K562 (cell line): Measurements from ENCODE around the gene S1PR1. TPM values are rescaled to one million over a fixed set of nuclear protein-coding genes. Genes with fewer than 3 reads are reported as not detected.

Experiments
- ATAC-seq: fragments of 200-7000 bp; cut with Tn5 transposase; 3 replicates; pipeline ENCODE4 v1.9.1; 2020; ENCODE audit warnings: moderate library complexity
- BruUV-seq: library from RNA; stranded (reverse); fragments of 400-500 nt; replicated peaks from 2 replicates; lab custom pipeline; 2021; lab: Mats Ljungman, UMichigan
- CTCF ChIA-PET: fragments of 300-600 bp; formaldehyde crosslinking; extraction: SDS; loops from one replicate; lab custom pipeline; 2021; ENCODE audit warnings: low intra/inter-chr PET ratio; lab: Yijun Ruan, JAX
- POLR2A ChIA-PET: fragments of 300-600, 350-650 bp; sonication (Branson Sonifier 250); formaldehyde crosslinking; extraction: SDS; loops from one replicate; lab custom pipeline; 2021; ENCODE audit warnings: antibody characterized with exemption, inconsistent platforms; lab: Yijun Ruan, JAX
- DNase-seq, 4 experiments: peaks; one replicate each; pipeline versions ENCODE4 v3.0.0 to v3.0.0-alpha.2; 2011 to 2018; ENCODE audit warnings: low spot score in 3 of 4, mixed read lengths in 3 of 4; ENCODE audit errors: extremely low read depth in 1 of 4
- FAIRE-seq: peaks from 2 replicates; lab custom pipeline; 2011; peaks lifted over from hg19 to GRCh38; lab: Jason Lieb, UNC
- H2AFZ ChIP-seq: 2 replicates; pipeline ENCODE4 v1.6.0; 2011; ENCODE audit warnings: low read depth, low read length, control low read depth, inconsistent platforms
- H3K27ac ChIP-seq: fragments of 200-600 bp; 3 replicates; pipeline ENCODE4 v1.8.0; 2011; ENCODE audit warnings: low read depth, mild to moderate bottlenecking, control low read depth, inconsistent platforms, low read length, moderate library complexity, mixed read lengths; ENCODE audit errors: extremely low read depth
- H3K27me3 ChIP-seq, 2 experiments: fragments of 300-600 bp in 1 of 2; 2 replicates in 1 of 2; 3 replicates in 1 of 2; pipeline versions ENCODE4 v1.6.0 to v1.8.0; 2011; ENCODE audit warnings: inconsistent platforms in 2 of 2, low read length in 2 of 2, mild to moderate bottlenecking in 1 of 2, mixed read lengths in 1 of 2, moderate library complexity in 1 of 2; ENCODE audit not compliant: control insufficient read depth in 2 of 2, insufficient read depth in 2 of 2
- H3K36me3 ChIP-seq: fragments of 300-600 bp; 3 replicates; pipeline ENCODE4 v1.8.0; 2011; ENCODE audit warnings: mild to moderate bottlenecking, low read length, inconsistent platforms; ENCODE audit not compliant: control insufficient read depth, insufficient read depth
- H3K4me1 ChIP-seq, 2 experiments: fragments of 200-600 bp in 1 of 2; replicated peaks in 1 of 2; 2 replicates in 1 of 2; 3 replicates in 1 of 2; pipeline versions ENCODE4 v1.5.1 to v1.8.0; 2011; ENCODE audit warnings: inconsistent platforms in 2 of 2, low read length in 2 of 2, mild to moderate bottlenecking in 1 of 2, mixed read lengths in 1 of 2, moderate library complexity in 1 of 2; ENCODE audit not compliant: control insufficient read depth in 2 of 2, insufficient read depth in 2 of 2
- H3K4me2 ChIP-seq: 2 replicates; pipeline ENCODE4 v1.6.1; 2011; ENCODE audit warnings: low read length, control low read depth, inconsistent platforms, mixed read lengths; ENCODE audit not compliant: insufficient read depth
- H3K4me3 ChIP-seq: fragments of 200-600 bp; sonication (generic), shearing (Covaris generic); 2 replicates; pipeline ENCODE4 v1.5.1; 2016; ENCODE audit warnings: control low read depth, inconsistent platforms
- H3K79me2 ChIP-seq: fragments of 200-600 bp; 3 replicates; pipeline ENCODE4 v1.8.0; 2011; ENCODE audit warnings: low read length, inconsistent platforms; ENCODE audit not compliant: control insufficient read depth, insufficient read depth
- H3K9ac ChIP-seq, 2 experiments: 2 replicates each; pipeline versions ENCODE4 v1.6.0 to v1.6.1; 2011; ENCODE audit warnings: low read depth in 2 of 2, low read length in 2 of 2, control low read depth in 1 of 2, inconsistent platforms in 1 of 2, mild to moderate bottlenecking in 1 of 2, mixed read lengths in 1 of 2; ENCODE audit not compliant: insufficient read depth in 1 of 2
- H3K9me1 ChIP-seq: one replicate; pipeline ENCODE4 v1.6.0; 2011; ENCODE audit warnings: inconsistent platforms, mild to moderate bottlenecking, low read length, moderate library complexity; ENCODE audit not compliant: control insufficient read depth, insufficient read depth
- H3K9me3 ChIP-seq: replicated peaks from 2 replicates; pipeline ENCODE4 v1.5.1; 2011; ENCODE audit warnings: low read depth, low read length, inconsistent platforms; ENCODE audit not compliant: control insufficient read depth, insufficient read depth
- H4K20me1 ChIP-seq: replicated peaks from 2 replicates; pipeline ENCODE4 v1.6.1; 2011; ENCODE audit warnings: low read length, inconsistent platforms, mixed read lengths; ENCODE audit not compliant: control insufficient read depth, insufficient read depth
- ATF7 ChIP-seq: fragments of 450-650 bp; IDR thresholded peaks from 2 replicates; pipeline ENCODE4 v1.7.1; 2014; ENCODE audit warnings: mild to moderate bottlenecking, moderate library complexity
- CREB3 ChIP-seq: fragments of 450-650 bp; conservative IDR thresholded peaks from 2 replicates; pipeline ENCODE4 v1.6.1; 2016; ENCODE audit warnings: missing genetic modification characterization, low read depth, mild to moderate bottlenecking, missing compliant biosample characterization, moderate library complexity
- FOXJ2 ChIP-seq: fragments of 200-800 bp; sonication (Bioruptor generic); IDR thresholded peaks from 2 replicates; pipeline ENCODE4 v1.6.1; 2016; ENCODE audit warnings: missing genetic modification characterization, missing compliant biosample characterization
- HDAC2 ChIP-seq: fragments of 450-650 bp; IDR thresholded peaks from 2 replicates; pipeline ENCODE4 v1.6.1; 2016; ENCODE audit warnings: mild to moderate bottlenecking
- MEF2D ChIP-seq: conservative IDR thresholded peaks from 2 replicates; pipeline ENCODE4 v1.6.1; 2016; ENCODE audit warnings: low read depth, missing genetic modification characterization, missing compliant biosample characterization
- NELFE ChIP-seq: IDR thresholded peaks from 2 replicates; pipeline ENCODE4 v1.6.1; 2011; ENCODE audit warnings: mild to moderate bottlenecking; ENCODE audit not compliant: insufficient read depth, insufficient read length
- NR2C2 ChIP-seq, 2 experiments: fragments of 200-800 bp in 1 of 2; sonication (Bioruptor generic) in 1 of 2; sonication (generic) in 1 of 2; formaldehyde crosslinking in 1 of 2; IDR thresholded peaks; 2 replicates each; pipeline versions ENCODE4 v1.6.1 to v1.8.0; 2016 to 2022; ENCODE audit warnings: mild to moderate bottlenecking in 1 of 2, missing compliant biosample characterization in 1 of 2, missing genetic modification characterization in 1 of 2, missing genetic modification reagents in 1 of 2
- PKNOX1 ChIP-seq: fragments of 450-650 bp; IDR thresholded peaks from 2 replicates; pipeline ENCODE4 v1.6.1; 2016
- RFX1 ChIP-seq: fragments of 450-650 bp; IDR thresholded peaks from 2 replicates; pipeline ENCODE4 v1.6.1; 2016; ENCODE audit warnings: mild to moderate bottlenecking, moderate library complexity
- SAFB ChIP-seq: fragments of 200-400 bp; formaldehyde crosslinking; IDR thresholded peaks from 2 replicates; pipeline ENCODE4 v1.6.1; 2017; ENCODE audit warnings: low read depth, low read length, borderline replicate concordance
- SMAD2 ChIP-seq: fragments of 150-350 bp; IDR thresholded peaks from 2 replicates; pipeline ENCODE4 v1.6.1; 2014; ENCODE audit warnings: low read depth, mild to moderate bottlenecking, low read length
- STAG1 ChIP-seq: sonication (generic); formaldehyde crosslinking; IDR thresholded peaks from 2 replicates; pipeline ENCODE4 v1.5.0; 2020; ENCODE audit warnings: missing genetic modification reagents, borderline replicate concordance
- ZNF583 ChIP-seq: fragments of 250-450 bp; sonication (Bioruptor Pico); IDR thresholded peaks from 2 replicates; pipeline ENCODE4 v1.4.0; 2020
- WGBS: fragments of 100-300 bp; shearing (Covaris generic); methylation state at CpG from one replicate; pipeline ENCODE4 v1.1.6; 2016; ENCODE audit warnings: low coverage, mixed read lengths; ENCODE audit not compliant: insufficient coverage; ENCODE audit errors: missing lambda C conversion rate; 5-methylcytosine and 5-hydroxymethylcytosine counted together
- in situ Hi-C: fragments of 300-500 bp; cut with MboI; formaldehyde crosslinking; loops from 4 replicates; pipeline ENCODE4 v1.15.0; 2018; ENCODE audit warnings: inconsistent platforms, mixed read lengths
- intact Hi-C: fragments of 100-400 bp; cut with micrococcal nuclease; formaldehyde crosslinking; loops from 2 replicates; pipeline ENCODE4 v1.14.2; 2022
- polyA plus RNA-seq, 8 experiments: library from polyadenylated mRNA; depleted of rRNA in 4 of 8; stranded (reverse) in 5 of 8; unstranded in 3 of 8; fragments of >200 nt; fragmentation: Nextera tagmentation in 2 of 8; fragmentation: Illumina TruSeq in 1 of 8; extraction: Ambion mirVana in 2 of 8; extraction: Trizol in 1 of 8; gene quantifications; 2 replicates each; pipeline versions ENCODE4 v1.2.1 to v1.2.3, GENCODE V29; 2011 to 2014; ENCODE audit warnings: inconsistent platforms in 1 of 8, missing spikeins in 1 of 8
- total RNA-seq, 7 experiments: library from RNA; depleted of rRNA in 6 of 7; stranded (reverse); fragments of >200 nt in 6 of 7; fragmentation: Illumina TruSeq in 2 of 7; extraction: Trizol in 2 of 7; gene quantifications; 2 replicates each; pipeline versions ENCODE4 v1.2.1 to v1.2.3, GENCODE V29; 2011 to 2021; ENCODE audit warnings: low replicate concordance in 1 of 7

S1PR1 gene
- total and polyA plus RNA-seq, 9 of the 15 experiments (the other 6 are each of a cell fraction or from before 2014, with no cell fraction given): 0.22 to 1.2 (median 0.43) TPM

GRCh38 chr1:101216623-101217022 lies 20.2 kb upstream of the S1PR1 start:
- Histone ChIP-seq H3K4me1 (peaks cover 0 to 5% of the 10 kb centered on the region in 2 experiments; a peak in 3 of 5 replicates), H3K4me3 (no peak overlapping the region), H3K4me2 (no peak overlapping the region), H2AFZ (no peak overlapping the region), H3K9me1 (no peaks in the 10 kb centered on the region), H3K27ac (no peak overlapping the region), H3K36me3 (no peaks in the 10 kb centered on the region), H4K20me1 (no peaks in the 10 kb centered on the region), H3K9ac (no peak overlapping the region), H3K27me3 (no peaks in the 10 kb centered on the region), H3K9me3 (no peaks in the 10 kb centered on the region), H3K79me2 (no peaks in the 10 kb centered on the region)
- peak; percentile 21; the same call in 1 of the 2 replicates for TF ChIP-seq RFX1
- TF ChIP-seq CREB3 (tag): no peak
- TF ChIP-seq FOXJ2 (tag): peak; percentile 55; the same call in 1 of the 2 replicates
- intact Hi-C loops (no loop called here), in situ Hi-C loops (no loop called here)
- 16% methylated on average over 2 of the region's 2 CpGs for WGBS
- CTCF ChIA-PET: no interaction called here
- ATAC-seq (no peak), DNase-seq (no peak), FAIRE-seq (no peak)
- POLR2A ChIA-PET: no interaction called here
- BruUV-seq: no TSS peak

- Histone ChIP-seq H3K4me3 (no peak overlapping the region), H3K79me2 (no peaks in the 10 kb centered on the region), H4K20me1 (no peaks in the 10 kb centered on the region), H3K4me2 (no peak overlapping the region), H3K27ac (no peak overlapping the region), H3K9me3 (no peaks in the 10 kb centered on the region), H3K9ac (no peak overlapping the region), H3K27me3 (no peaks in the 10 kb centered on the region), H3K4me1 (peaks cover 0 to 5% of the 10 kb centered on the region in 2 experiments; a peak in 3 of 5 replicates), H2AFZ (no peak overlapping the region), H3K36me3 (no peaks in the 10 kb centered on the region), H3K9me1 (no peaks in the 10 kb centered on the region)
- FAIRE-seq (no peak), DNase-seq (no peak), ATAC-seq (no peak)
- 25% methylated on average over 3 of the region's 3 CpGs for WGBS
- in situ Hi-C loops: no loop called here
- BruUV-seq: no TSS peak
- CTCF ChIA-PET: no interaction called here
- intact Hi-C loops: no loop called here
- POLR2A ChIA-PET: no interaction called here
- no peak for TF ChIP-seq CREB3 (tag)
- TF ChIP-seq NELFE: no peak
- TF ChIP-seq MEF2D: no peak
- no peak for TF ChIP-seq HDAC2
- TF ChIP-seq STAG1 (CRISPR knock-in tag): no peak
- no peak for TF ChIP-seq ATF7
- TF ChIP-seq SAFB: no peak
- TF ChIP-seq SMAD2: no peak
- no peak for TF ChIP-seq PKNOX1
- no peak for TF ChIP-seq NR2C2 (CRISPR knock-in tag; IDR thresholded peaks at IDR 0.05)
- TF ChIP-seq NR2C2 (tag; IDR thresholded peaks at IDR 0.05): no peak
- no peak for TF ChIP-seq ZNF583
These were observed 19.7 kb upstream of the S1PR1 start for GRCh38 chr1:101217148-101217547.
